SK-N-SH treated with all-trans-retinoic acid at 6 μM for 48 hours (cell line): ENCODE measurements around the gene ACTL7B.

Source experiments
- ATAC-seq: fragments of 200-7000 bp; cut with Tn5 transposase; 3 replicates; pipeline ENCODE4 v1.9.1; 2020; ENCODE audit warnings: mild to moderate bottlenecking, moderate library complexity
- BACH2 ChIP-seq: fragments of 250-450 bp; sonication (Bioruptor Pico); IDR thresholded peaks from 2 replicates; pipeline ENCODE4 v1.9.0; 2021; ENCODE audit warnings: mild to moderate bottlenecking, borderline replicate concordance
- ESRRG ChIP-seq: fragments of 250-450 bp; sonication (Bioruptor Pico); IDR thresholded peaks from 2 replicates; pipeline ENCODE4 v1.6.1; 2021; ENCODE audit warnings: mild to moderate bottlenecking
- OSR1 ChIP-seq: fragments of 250-450 bp; sonication (Bioruptor Pico); IDR thresholded peaks from 2 replicates; pipeline ENCODE4 v1.8.0; 2022; ENCODE audit warnings: moderate library complexity, mild to moderate bottlenecking, inconsistent platforms
- PATZ1 ChIP-seq: fragments of 250-450 bp; sonication (Bioruptor Pico); IDR thresholded peaks from 2 replicates; pipeline ENCODE4 v1.8.0; 2020; ENCODE audit warnings: mild to moderate bottlenecking, moderate library complexity, borderline replicate concordance
- PPARA ChIP-seq: fragments of 250-450 bp; sonication (Bioruptor Pico); IDR thresholded peaks from 2 replicates; pipeline ENCODE4 v1.5.0; 2020; ENCODE audit warnings: mild to moderate bottlenecking, borderline replicate concordance
- RARB ChIP-seq: fragments of 250-450 bp; sonication (Bioruptor Pico); IDR thresholded peaks from 2 replicates; pipeline ENCODE4 v1.8.0; 2021; ENCODE audit warnings: mild to moderate bottlenecking, moderate library complexity
- SNAI2 ChIP-seq: fragments of 250-450 bp; sonication (Bioruptor Pico); IDR thresholded peaks from 2 replicates; pipeline ENCODE4 v1.5.0; 2020; ENCODE audit warnings: mild to moderate bottlenecking, moderate library complexity
- TOX ChIP-seq: fragments of 250-450 bp; sonication (Bioruptor Pico); IDR thresholded peaks from 2 replicates; pipeline ENCODE4 v1.8.0; 2021; ENCODE audit warnings: mild to moderate bottlenecking, moderate library complexity, borderline replicate concordance
- TSHZ2 ChIP-seq: fragments of 250-450 bp; sonication (Bioruptor Pico); IDR thresholded peaks from 2 replicates; pipeline ENCODE4 v1.5.0; 2020; ENCODE audit warnings: mild to moderate bottlenecking, moderate library complexity
- ZFP3 ChIP-seq: fragments of 250-450 bp; sonication (Bioruptor Pico); IDR thresholded peaks from 2 replicates; pipeline ENCODE4 v1.5.0; 2020; ENCODE audit warnings: mild to moderate bottlenecking, moderate library complexity
- ZFP30 ChIP-seq: fragments of 450-650 bp; formaldehyde crosslinking; IDR thresholded peaks from 2 replicates; pipeline ENCODE4 v1.5.0; 2022; ENCODE audit warnings: mild to moderate bottlenecking, moderate library complexity
- ZNF565 ChIP-seq: fragments of 450-650 bp; formaldehyde crosslinking; conservative IDR thresholded peaks from 2 replicates; pipeline ENCODE4 v1.5.0; 2020; ENCODE audit warnings: low read depth, mild to moderate bottlenecking, moderate library complexity
- ZNF70 ChIP-seq: fragments of 450-650 bp; formaldehyde crosslinking; IDR thresholded peaks from 2 replicates; pipeline ENCODE4 v1.5.0; 2020; ENCODE audit warnings: mild to moderate bottlenecking, moderate library complexity
- TF ChIP-seq, protein P1 (sequence below): fragments of 250-450 bp; sonication (Bioruptor Pico); IDR thresholded peaks from 2 replicates; pipeline ENCODE4 v1.8.0; 2021; ENCODE audit warnings: low read depth, mild to moderate bottlenecking, moderate library complexity, borderline replicate concordance
- TF ChIP-seq, protein P2 (sequence below): fragments of 250-450 bp; sonication (Bioruptor Pico); IDR thresholded peaks from 2 replicates; pipeline ENCODE4 v1.5.1; 2020; ENCODE audit warnings: low read depth, mild to moderate bottlenecking, moderate library complexity
- TF ChIP-seq, protein P3 (sequence below): fragments of 250-450 bp; sonication (Bioruptor Pico); IDR thresholded peaks from 2 replicates; pipeline ENCODE4 v1.5.1; 2021; ENCODE audit warnings: mild to moderate bottlenecking, moderate library complexity

ACTL7B gene

DNA sequence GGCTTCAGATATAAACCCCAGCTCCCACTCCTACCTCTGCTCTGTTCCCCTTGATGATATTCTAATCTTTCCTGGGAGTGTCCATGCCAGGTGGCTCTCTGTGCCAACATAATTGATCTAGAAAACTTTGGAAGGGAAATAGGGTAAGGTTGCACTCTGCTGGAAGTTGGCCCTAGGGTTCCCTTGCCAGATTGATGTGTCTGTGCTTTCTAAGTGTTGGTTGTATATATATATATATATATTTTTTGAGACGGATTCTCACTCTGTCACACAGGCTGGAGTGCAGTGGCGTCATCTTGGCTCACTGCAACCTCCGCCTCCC is 23.6 kb downstream of the ACTL7B start:
- ATAC-seq = no peak

GRCh38 chr9:108831496-108832178 is 24.1 kb downstream of the ACTL7B start:
- TF ChIP-seq ZFP3 = no peak
- TF ChIP-seq RARB = no peak
- no peak for TF ChIP-seq PATZ1
- no peak for TF ChIP-seq ZNF70
- TF ChIP-seq SNAI2 (CRISPR knock-in tag) = no peak
- TF ChIP-seq, protein P1, sequence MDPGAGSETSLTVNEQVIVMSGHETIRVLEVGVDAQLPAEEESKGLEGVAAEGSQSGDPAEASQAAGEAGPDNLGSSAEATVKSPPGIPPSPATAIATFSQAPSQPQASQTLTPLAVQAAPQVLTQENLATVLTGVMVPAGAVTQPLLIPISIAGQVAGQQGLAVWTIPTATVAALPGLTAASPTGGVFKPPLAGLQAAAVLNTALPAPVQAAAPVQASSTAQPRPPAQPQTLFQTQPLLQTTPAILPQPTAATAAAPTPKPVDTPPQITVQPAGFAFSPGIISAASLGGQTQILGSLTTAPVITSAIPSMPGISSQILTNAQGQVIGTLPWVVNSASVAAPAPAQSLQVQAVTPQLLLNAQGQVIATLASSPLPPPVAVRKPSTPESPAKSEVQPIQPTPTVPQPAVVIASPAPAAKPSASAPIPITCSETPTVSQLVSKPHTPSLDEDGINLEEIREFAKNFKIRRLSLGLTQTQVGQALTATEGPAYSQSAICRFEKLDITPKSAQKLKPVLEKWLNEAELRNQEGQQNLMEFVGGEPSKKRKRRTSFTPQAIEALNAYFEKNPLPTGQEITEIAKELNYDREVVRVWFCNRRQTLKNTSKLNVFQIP (CRISPR knock-in tag) = no peak
- TF ChIP-seq TOX (CRISPR knock-in tag) = no peak
- TF ChIP-seq PPARA (CRISPR knock-in tag) = no peak
- no peak for TF ChIP-seq TSHZ2 (CRISPR knock-in tag)
- TF ChIP-seq, all 23 proteins: peak for 0
- ATAC-seq = no peak

More for the DNA sequence above, 23.6 kb downstream of the ACTL7B start:
- TF ChIP-seq OSR1 (CRISPR knock-in tag) (no peak), ZNF565 (no peak), BACH2 (CRISPR knock-in tag) (no peak), SNAI2 (CRISPR knock-in tag) (no peak)
- TF ChIP-seq, all 23 proteins: peak for 0

DNA sequence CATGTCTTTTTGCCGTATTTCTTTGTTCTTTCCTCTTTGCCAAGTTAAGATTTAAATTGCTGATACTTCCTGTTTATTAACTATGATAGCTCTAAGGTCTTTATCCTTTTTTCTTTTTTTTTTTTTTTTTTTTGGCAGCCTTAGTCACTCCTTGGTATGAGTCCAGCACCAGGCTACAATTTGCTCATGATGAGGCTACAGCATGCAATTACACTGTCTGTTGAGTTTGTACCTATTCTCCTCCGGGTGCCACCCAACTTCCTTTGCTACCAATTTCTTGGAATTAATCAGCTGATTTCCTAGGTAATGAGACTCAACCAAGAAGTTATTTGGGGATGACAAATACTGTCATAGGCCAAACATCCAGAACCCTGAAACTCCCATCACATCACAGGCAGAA is 25.5 kb downstream of the ACTL7B start:
- TF ChIP-seq ZFP30 (CRISPR knock-in tag) = no peak
- TF ChIP-seq ZFP3 = no peak
- TF ChIP-seq, protein P2, sequence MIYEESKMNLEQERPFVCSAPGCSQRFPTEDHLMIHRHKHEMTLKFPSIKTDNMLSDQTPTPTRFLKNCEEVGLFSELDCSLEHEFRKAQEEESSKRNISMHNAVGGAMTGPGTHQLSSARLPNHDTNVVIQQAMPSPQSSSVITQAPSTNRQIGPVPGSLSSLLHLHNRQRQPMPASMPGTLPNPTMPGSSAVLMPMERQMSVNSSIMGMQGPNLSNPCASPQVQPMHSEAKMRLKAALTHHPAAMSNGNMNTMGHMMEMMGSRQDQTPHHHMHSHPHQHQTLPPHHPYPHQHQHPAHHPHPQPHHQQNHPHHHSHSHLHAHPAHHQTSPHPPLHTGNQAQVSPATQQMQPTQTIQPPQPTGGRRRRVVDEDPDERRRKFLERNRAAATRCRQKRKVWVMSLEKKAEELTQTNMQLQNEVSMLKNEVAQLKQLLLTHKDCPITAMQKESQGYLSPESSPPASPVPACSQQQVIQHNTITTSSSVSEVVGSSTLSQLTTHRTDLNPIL = no peak
- TF ChIP-seq, protein P3, sequence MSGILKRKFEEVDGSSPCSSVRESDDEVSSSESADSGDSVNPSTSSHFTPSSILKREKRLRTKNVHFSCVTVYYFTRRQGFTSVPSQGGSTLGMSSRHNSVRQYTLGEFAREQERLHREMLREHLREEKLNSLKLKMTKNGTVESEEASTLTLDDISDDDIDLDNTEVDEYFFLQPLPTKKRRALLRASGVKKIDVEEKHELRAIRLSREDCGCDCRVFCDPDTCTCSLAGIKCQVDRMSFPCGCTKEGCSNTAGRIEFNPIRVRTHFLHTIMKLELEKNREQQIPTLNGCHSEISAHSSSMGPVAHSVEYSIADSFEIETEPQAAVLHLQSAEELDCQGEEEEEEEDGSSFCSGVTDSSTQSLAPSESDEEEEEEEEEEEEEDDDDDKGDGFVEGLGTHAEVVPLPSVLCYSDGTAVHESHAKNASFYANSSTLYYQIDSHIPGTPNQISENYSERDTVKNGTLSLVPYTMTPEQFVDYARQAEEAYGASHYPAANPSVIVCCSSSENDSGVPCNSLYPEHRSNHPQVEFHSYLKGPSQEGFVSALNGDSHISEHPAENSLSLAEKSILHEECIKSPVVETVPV (CRISPR knock-in tag) = no peak
- TF ChIP-seq TSHZ2 (CRISPR knock-in tag) = no peak
- no peak for TF ChIP-seq ESRRG (CRISPR knock-in tag)
- ATAC-seq = no peak
